Fibroblast of villous mesenchyme (primary cell): ENCODE results near the gene PTPN22. TPM values are rescaled to one million over a fixed set of nuclear protein-coding genes. Genes with fewer than 3 reads are reported as not detected.
A peak's percentile ranks its signal among the peaks of the same experiment; 100 is the strongest.

ENCODE experiments used
- DNase-seq: peaks from one replicate; pipeline ENCODE4 v3.0.0-alpha.2; 2010; ENCODE audit warnings: low read depth
- H3K4me3 ChIP-seq: 2 replicates; pipeline ENCODE4 v1.5.1; 2011; ENCODE audit warnings: low read depth, mild to moderate bottlenecking, low read length
- total RNA-seq: library from RNA; depleted of rRNA; stranded (reverse); fragments of >200 nt; gene quantifications from 2 replicates; pipeline ENCODE4 v1.2.3, GENCODE V29; 2012
- TF ChIP-seq, protein P1 (sequence below): IDR thresholded peaks from 2 replicates; pipeline ENCODE4 v1.5.1; 2012; ENCODE audit warnings: low read depth, mild to moderate bottlenecking, low read length; ENCODE audit not compliant: insufficient read depth

The PTPN22 gene
- total RNA-seq, 1 donor = 0.86 TPM

DNA sequence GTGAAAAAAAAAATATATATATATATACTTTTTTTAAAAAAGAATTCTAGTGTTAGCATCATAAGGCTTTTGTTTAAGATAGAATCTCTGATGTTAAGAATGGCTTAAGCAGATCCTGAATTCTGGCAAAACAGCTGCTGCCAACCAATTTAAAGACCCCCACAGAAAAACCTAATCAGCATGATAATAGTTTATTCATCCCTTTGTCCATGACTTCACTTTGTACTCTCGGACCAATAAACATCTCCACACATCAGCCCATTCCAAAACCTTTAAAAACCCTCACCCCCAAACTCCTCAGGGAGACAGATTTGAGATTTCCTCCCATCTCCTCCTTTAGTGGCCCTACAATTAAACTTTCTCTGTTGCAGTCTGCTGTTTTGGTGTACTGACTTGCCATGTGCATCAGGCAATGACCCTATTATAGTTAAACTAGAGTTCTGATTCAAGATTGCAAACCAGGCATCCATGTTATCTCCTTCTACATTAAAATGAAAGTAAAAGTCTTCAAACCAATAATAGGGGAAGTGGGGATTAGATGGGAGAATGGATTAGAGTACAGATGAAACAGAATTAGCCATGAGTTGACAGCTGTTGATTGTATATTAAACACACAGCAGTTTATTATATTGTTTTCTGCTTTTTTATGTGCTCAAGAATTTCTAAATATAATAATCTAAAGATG lies 102.5 kb downstream of the PTPN22 start:
- TF ChIP-seq, protein P1, sequence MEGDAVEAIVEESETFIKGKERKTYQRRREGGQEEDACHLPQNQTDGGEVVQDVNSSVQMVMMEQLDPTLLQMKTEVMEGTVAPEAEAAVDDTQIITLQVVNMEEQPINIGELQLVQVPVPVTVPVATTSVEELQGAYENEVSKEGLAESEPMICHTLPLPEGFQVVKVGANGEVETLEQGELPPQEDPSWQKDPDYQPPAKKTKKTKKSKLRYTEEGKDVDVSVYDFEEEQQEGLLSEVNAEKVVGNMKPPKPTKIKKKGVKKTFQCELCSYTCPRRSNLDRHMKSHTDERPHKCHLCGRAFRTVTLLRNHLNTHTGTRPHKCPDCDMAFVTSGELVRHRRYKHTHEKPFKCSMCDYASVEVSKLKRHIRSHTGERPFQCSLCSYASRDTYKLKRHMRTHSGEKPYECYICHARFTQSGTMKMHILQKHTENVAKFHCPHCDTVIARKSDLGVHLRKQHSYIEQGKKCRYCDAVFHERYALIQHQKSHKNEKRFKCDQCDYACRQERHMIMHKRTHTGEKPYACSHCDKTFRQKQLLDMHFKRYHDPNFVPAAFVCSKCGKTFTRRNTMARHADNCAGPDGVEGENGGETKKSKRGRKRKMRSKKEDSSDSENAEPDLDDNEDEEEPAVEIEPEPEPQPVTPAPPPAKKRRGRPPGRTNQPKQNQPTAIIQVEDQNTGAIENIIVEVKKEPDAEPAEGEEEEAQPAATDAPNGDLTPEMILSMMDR = no peak
- no peak for DNase-seq
- no peak overlapping the region for H3K4me3 ChIP-seq

DNA sequence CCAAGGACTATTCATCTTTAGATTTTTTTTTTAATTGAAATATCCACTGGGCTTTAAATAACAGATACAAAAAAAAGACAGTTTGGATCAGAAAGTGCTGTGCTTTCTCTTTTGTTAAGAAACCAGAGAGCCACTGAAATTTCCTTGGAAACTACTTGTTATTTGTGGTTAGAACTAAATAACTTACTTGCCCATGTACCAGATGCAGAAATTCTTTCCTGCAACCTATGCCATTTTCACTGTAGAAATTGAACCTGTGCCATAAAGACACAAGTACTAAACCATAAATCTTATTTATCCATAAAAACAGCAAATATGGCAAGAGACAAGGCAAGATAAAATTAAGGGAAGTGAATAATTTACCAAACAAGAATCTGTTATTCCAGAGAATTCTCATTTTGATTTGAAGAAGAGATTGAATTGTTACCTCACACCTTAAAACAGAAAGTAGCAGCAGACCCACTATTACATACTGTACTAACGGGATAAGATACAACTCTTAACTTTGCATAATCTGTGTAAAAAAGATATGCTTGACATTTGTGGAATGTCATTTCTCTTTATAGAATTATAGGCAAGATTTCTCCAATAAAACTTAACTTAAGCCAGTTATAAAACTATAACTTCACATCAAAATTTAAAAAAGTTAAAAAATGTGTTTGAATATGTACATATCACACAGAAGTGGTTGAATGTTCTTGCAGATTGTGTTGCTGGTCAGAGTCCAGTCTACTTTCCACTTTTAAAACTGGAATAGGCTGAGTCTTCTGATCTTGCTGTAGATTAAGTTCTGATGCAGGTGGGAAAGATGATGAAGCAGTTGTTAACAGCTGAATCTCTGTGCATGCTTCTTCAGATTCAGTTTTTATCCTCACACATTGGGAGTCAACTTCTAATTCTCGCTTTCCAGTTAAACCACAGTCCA lies 105.9 kb downstream of the PTPN22 start:
- DNase-seq = peak; percentile 41
- TF ChIP-seq, protein P1 = no peak
- H3K4me3 ChIP-seq = no peak overlapping the region

Other genes starting within 250 kb of the PTPN22 start
- 36.4 and 47.5 TPM in 2 replicates for gene PHTF1, start 112.2 kb downstream of the PTPN22 start, total RNA-seq
- 11.0 and 12.1 TPM in 2 replicates for gene RSBN1, start 59.2 kb downstream of the PTPN22 start, total RNA-seq
- under 0.01 and 0.32 TPM in 2 replicates for gene BCL2L15, start 15.9 kb upstream of the PTPN22 start, total RNA-seq
- gene AP4B1, start 33.1 kb upstream of the PTPN22 start, total RNA-seq = 12.9 and 19.4 TPM in 2 replicates
- gene DCLRE1B, start 33.6 kb upstream of the PTPN22 start, total RNA-seq = 4.2 and 4.7 TPM in 2 replicates
- gene HIPK1, start 57.6 kb upstream of the PTPN22 start, total RNA-seq = 17.4 and 32.4 TPM in 2 replicates
- 107 and 134 TPM in 2 replicates for gene OLFML3, start 107.8 kb upstream of the PTPN22 start, total RNA-seq